Activated naive CD4-positive, alpha-beta T cell treated with anti-CD3 and anti-CD28 coated beads, Interleukin-2, amount 50 U/mL, for 72 hours (primary cell): ENCODE data around the gene LAMA1. TPM values are rescaled to one million over a fixed set of nuclear protein-coding genes. Genes with fewer than 3 reads are reported as not detected.
"Not testable (repeated sequence)": the region's sequence is repeated elsewhere in the genome, so short reads cannot be mapped to it uniquely, and the experiment has no call there.

ENCODE experiments used
- ATAC-seq, 2 donors: fragments of 150-1000 bp; cut with Tn5 transposase; 2 replicates each; pipeline ENCODE4 v1.10.0; 2021; ENCODE audit warnings: mild to moderate bottlenecking in 2 of 2, moderate library complexity in 2 of 2
- DNase-seq, 2 donors: peaks; one replicate each; pipeline ENCODE4 v3.0.0; 2021 to 2022; ENCODE audit warnings: low spot score in 2 of 2
- H3K27ac Mint-ChIP-seq, 2 donors: one replicate each; pipeline ENCODE4 v1.8.0; 2022; ENCODE audit warnings: mild to moderate bottlenecking in 2 of 2, mixed read lengths in 2 of 2
- H3K36me3 Mint-ChIP-seq, 2 donors: one replicate each; pipeline ENCODE4 v1.8.0; 2022; ENCODE audit warnings: mixed read lengths in 2 of 2
- H3K9me3 Mint-ChIP-seq, 2 donors: one replicate each; pipeline ENCODE4 v1.8.0; 2022; ENCODE audit warnings: mixed read lengths in 2 of 2
- total RNA-seq, 2 donors: library from RNA; stranded (reverse); gene quantifications; one replicate each; pipeline ENCODE4 v1.2.3, GENCODE V29; 2022

Gene LAMA1
- total RNA-seq, 2 donors from 2014 or later: not detected

DNA sequence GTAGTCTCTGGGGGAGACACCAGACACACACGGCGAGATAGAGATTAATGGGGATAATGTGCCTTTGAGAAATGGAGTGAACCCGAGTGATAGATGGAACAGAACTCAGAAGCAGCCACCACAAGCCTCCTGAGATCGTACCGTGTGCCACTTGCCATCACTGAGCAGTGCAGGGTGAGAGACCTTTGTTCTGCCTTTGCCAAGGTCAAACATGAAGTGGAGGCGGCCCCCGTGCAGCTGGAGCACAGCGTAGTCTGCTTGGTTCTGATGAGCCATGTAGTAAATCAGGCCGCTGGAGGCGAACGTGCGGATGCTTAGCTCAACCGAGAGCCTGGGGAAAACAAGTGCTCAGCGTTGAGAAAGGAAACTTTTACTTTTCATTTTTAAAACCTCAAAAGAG lies 167.0 kb downstream of the LAMA1 start:
- Mint-ChIP-seq H3K9me3 (peaks cover 7 to 17% of the 10 kb centered on the region in 2 donors), H3K36me3 (peaks cover 5 to 6% of the 10 kb centered on the region in 2 donors), H3K27ac (no peak overlapping the region)
- ATAC-seq (no peak), DNase-seq (no peak)

DNA sequence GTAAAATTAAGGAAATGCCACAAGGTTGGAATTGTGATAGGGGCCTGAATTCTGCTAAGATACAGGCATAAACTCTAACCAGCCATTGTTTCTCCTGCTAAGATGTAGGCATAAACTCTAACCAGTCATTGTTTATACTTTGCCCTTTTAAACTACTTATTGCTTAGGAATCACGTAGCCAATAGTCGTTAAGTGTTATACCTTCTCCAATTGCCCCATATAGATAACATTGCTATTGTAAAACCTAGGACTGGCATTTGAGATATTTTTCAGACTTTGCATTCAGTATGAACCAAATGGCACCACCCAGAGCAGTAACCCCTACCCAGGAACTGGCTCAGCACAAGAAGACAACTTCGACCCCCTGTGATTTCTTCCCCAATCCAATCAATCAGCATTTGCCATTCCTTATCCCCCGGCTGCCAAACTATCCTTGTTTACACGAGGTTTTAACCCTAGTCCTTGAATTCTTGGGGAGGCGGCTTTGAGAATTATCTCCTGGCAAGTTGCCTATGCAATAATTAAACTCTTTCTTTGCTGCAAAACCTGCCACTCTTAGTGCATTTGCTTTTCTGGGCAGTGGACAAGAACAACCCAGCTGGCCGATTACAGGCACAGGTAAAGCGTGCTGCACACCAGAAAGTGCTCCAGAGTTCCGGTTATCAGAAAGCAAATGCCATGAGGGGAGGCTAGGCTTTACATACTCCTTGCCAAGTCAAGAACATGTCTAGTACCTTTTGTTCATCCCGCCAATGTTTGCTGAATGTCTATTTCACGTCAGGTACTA lies 167.6 kb downstream of the LAMA1 start:
- DNase-seq (no peak), ATAC-seq (no peak)
- H3K36me3 Mint-ChIP-seq: peaks cover 5 to 6% of the 10 kb centered on the region in 2 donors
- peaks cover 7 to 17% of the 10 kb centered on the region in 2 donors for H3K9me3 Mint-ChIP-seq
- H3K27ac Mint-ChIP-seq: no peak overlapping the region

DNA sequence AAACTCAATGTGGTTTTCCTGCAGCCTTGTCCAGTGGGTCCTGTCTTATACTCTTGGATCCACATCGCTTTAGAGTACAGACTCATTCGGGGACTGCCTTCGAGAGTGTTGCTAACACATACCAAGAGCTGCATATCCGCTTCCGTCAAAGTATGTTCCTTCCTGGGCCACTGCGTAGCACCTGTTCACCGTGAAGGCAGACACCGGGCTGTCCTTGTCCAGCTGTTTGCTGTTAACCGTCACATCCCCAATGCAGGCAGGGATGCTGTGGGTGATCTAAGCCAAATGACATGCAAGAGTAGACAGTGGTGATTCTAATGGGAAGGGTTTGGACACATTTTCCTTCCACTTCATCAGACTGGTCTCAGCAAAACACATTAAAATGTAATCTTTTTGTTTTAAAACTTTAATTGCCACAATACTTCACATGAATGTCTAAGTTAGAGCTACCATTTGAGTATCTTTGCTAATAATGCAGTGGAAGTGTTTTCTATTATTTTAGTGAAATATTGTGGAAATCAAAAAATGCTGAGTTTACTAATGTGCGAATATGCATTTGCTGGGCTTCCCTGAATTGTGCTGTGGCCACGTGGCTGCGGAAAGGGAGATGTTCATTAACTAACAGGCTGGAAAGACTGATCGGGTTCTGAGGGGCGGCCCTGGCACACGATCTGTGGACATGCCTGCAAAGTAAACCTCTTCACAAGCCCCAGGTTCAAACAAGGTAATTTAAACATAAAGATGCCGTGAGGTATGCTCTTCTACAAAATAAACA lies 169.1 kb downstream of the LAMA1 start:
- Mint-ChIP-seq H3K27ac (no peak overlapping the region), H3K9me3 (peaks cover 0 to 11% of the 10 kb centered on the region in 2 donors), H3K36me3 (peaks cover 5 to 6% of the 10 kb centered on the region in 2 donors)
- DNase-seq (no peak), ATAC-seq (no peak)

DNA sequence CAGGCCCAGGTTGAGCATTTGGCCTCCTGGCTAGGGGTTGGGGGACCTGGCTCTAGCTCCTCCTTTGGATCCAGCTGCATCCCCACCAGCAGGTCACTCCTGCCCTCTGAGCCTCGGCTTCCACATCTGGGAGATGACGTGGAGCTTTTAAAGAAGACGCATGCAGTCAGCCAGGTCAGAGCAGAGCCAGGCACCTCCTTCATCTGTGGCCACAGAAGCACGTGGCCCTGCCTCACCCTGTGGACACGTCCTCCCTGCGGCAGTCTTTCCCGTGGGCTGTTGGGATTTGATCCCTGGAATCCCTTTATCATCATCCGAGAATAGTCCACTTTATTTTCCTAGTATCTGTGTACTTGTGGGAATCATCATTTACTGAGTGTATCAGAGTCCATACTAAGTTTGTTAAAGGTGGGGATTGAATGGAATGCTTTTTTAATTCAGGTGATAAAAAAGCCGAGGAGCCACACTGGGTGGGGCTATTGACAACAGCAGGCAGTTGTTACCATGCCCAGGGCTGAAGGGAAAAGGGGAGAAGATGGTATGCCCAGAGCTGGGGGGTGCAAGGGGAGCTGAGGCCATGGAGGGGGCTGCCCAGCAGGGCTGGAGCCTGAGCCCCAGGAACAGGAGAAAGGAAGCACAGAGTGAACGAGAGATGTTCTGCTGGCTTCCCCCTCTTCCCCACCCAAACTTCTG lies 170.1 kb downstream of the LAMA1 start:
- Mint-ChIP-seq H3K9me3 (peaks cover 0 to 11% of the 10 kb centered on the region in 2 donors), H3K36me3 (peaks cover 5 to 6% of the 10 kb centered on the region in 2 donors), H3K27ac (no peak overlapping the region)
- no peak for DNase-seq
- ATAC-seq: no peak

DNA sequence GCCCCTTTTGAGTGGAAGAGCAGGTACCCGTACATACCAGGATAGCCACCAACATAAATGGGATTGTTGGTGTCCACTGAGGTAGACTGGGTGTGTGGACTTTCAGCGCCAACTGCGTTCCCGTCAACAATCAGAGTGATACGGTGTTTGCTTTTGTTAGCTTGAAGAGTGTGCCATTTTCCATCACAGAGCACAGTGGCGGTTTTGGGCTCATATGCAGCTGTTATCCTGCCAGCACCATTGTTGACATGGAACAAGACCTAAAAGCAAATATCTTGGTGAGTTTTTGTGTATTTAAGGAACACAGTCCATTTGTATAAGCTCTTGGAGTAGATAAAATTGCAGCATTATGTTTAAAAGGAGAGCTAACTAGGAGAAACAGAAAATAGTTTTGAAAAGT lies 174.5 kb downstream of the LAMA1 start:
- Mint-ChIP-seq H3K27ac (no peak overlapping the region), H3K36me3 (no peaks in the 10 kb centered on the region), H3K9me3 (peaks cover 0 to 3% of the 10 kb centered on the region in 2 donors)
- no peak for ATAC-seq
- no peak for DNase-seq

DNA sequence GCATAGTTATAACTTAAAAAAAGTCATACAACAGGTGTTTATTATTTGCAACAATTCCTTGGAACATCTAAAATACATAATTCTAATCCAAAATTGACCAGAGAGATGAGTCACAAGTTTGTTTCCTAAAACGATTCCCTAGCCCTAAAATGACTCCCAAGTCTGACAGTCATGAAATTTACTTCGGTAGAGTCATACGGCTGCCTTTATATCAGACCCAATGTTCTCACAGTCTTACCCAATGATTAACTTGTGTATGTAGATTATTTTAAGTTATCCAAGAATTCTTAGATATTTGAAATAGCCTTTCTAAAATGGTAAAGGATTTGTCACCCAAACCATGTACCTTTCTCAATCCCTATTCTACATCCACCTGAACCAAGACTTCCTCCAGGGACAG lies 174.9 kb downstream of the LAMA1 start:
- no peak for DNase-seq
- H3K27ac Mint-ChIP-seq: no peak overlapping the region
- peaks cover 0 to 3% of the 10 kb centered on the region in 2 donors for H3K9me3 Mint-ChIP-seq
- no peaks in the 10 kb centered on the region for H3K36me3 Mint-ChIP-seq
- ATAC-seq: no peak

DNA sequence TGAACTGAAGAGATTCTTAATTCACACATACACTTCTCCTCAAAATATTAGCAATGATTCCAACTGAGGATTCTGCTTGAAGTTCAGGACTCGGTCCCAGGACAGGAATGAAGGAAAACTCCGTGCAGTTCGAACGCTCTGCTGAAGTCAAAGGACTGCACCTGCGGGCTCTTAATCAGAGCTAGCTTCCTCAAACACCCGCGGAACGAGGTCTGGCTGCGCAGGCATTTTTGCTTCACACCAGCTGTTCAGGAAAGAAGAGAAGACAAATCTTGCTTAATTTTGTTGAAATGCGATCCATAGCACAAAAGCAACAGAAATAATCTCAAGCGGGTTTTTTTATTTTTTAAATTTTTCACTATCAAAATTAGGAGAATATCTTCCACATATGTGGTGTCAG lies 175.6 kb downstream of the LAMA1 start:
- ATAC-seq: no peak

DNA sequence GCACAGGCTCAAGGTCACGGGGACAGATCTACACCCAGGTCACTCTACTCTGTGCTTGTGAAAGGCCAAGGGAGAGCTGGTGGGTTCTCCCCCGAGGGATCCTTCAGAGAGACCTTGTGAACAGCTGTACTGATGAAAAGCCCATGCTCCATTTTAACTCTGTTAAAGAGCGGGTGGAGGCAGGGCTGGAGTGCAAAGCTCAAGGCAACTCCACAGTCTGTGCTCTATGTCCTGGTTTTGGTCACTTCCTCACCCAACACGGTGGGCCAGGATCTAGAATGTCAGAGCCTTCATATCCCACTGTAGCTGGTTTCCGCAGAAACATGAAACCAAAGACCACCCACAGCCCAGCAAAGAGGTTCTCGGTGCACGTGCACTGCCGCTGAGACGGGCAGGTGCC lies 177.1 kb downstream of the LAMA1 start:
- DNase-seq (no peak), ATAC-seq (no peak)
- H3K9me3 Mint-ChIP-seq: peaks cover 0 to 3% of the 10 kb centered on the region in 2 donors
- H3K27ac Mint-ChIP-seq: no peak overlapping the region
- H3K36me3 Mint-ChIP-seq: no peaks in the 10 kb centered on the region

More for the DNA sequence above, 175.6 kb downstream of the LAMA1 start:
- no peak for DNase-seq
- H3K36me3 Mint-ChIP-seq: no peaks in the 10 kb centered on the region
- peaks cover 0 to 3% of the 10 kb centered on the region in 2 donors for H3K9me3 Mint-ChIP-seq
- no peak overlapping the region for H3K27ac Mint-ChIP-seq

DNA sequence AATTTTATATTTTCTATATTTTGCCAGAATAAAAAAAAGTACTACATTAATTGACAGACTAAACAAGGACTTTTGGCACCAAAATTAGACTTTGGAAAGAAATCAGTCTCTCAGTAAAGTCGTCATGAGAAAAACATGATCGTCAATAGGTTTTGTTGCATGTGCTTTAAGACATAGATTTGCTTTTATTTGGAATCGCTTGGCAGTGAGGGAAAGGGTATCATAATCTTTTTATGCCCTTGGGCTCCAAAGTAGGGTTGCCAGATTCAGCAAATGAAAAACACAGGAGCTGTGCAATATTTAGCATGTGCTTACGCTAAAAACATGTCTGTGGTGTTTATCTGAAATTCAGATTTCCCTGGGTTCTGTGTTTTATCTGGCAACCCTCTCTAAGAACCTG lies 177.6 kb downstream of the LAMA1 start:
- Mint-ChIP-seq H3K27ac (no peak overlapping the region), H3K36me3 (no peaks in the 10 kb centered on the region), H3K9me3 (peaks cover 0 to 3% of the 10 kb centered on the region in 2 donors)
- ATAC-seq: no peak
- no peak for DNase-seq

DNA sequence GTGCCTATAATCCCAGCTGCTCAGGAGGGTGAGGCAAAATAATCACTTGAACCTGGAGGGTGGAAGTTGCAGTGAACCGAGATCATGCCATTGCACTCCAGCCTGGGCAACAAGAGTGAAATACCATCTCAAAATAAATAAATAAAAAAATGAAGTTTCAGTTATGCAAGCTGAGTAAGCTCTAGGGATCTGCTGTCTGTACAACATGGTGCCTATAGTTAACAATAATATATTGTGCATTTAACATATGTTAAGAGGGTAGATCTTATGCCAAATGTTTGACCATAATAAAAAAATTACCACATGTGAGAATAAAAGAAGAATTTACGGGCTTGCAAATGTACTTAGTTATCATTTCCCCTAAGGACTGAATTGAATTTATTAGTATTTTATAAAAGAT lies 179.2 kb downstream of the LAMA1 start:
- not testable (repeated sequence) for DNase-seq, H3K36me3 Mint-ChIP-seq, H3K9me3 Mint-ChIP-seq, H3K27ac Mint-ChIP-seq, ATAC-seq

DNA sequence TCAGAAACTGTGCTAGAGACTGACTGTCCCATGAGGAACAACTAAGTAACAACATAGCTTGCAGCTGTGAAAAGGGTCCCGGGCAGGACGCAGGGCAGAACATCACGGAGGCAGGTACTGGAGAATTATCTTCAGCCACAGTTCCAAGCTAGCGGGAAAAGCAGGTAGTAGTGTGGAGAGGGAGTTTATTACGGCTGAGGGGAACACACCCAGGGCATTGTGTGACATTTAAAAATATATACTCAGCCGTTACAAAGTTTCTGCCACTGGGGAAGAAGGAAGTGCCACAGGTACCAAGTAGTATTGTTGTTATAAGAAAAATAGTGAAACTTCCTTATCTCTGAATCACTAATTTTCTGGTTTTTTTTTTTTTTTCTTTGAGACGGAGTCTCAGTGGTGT lies 179.6 kb downstream of the LAMA1 start:
- Mint-ChIP-seq H3K36me3 (no peaks in the 10 kb centered on the region), H3K9me3 (peaks cover 0 to 3% of the 10 kb centered on the region in 2 donors), H3K27ac (no peak overlapping the region)
- DNase-seq: no peak
- no peak for ATAC-seq

DNA sequence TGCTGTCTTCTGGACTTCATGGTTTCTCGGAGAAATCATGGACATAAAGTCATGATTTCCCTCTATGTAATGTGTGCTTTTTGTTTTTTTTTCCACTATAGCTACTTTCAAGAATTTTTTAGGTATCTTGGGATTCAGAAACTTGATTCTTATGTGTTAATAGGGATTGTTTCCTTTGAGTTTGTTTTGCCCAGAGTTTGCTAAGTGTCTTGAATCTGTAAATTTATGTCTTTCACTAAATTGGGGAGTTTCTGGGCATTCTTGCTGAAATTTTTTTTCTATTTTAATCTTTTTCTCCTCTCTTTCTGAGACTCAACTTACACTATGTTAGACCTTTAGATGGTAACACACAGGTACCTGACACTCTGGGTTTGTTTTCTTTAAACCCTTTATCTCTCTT lies 182.7 kb downstream of the LAMA1 start:
- Mint-ChIP-seq H3K36me3 (no peaks in the 10 kb centered on the region), H3K9me3 (peaks cover 0 to 3% of the 10 kb centered on the region in 2 donors), H3K27ac (no peak overlapping the region)
- ATAC-seq (no peak), DNase-seq (no peak)

DNA sequence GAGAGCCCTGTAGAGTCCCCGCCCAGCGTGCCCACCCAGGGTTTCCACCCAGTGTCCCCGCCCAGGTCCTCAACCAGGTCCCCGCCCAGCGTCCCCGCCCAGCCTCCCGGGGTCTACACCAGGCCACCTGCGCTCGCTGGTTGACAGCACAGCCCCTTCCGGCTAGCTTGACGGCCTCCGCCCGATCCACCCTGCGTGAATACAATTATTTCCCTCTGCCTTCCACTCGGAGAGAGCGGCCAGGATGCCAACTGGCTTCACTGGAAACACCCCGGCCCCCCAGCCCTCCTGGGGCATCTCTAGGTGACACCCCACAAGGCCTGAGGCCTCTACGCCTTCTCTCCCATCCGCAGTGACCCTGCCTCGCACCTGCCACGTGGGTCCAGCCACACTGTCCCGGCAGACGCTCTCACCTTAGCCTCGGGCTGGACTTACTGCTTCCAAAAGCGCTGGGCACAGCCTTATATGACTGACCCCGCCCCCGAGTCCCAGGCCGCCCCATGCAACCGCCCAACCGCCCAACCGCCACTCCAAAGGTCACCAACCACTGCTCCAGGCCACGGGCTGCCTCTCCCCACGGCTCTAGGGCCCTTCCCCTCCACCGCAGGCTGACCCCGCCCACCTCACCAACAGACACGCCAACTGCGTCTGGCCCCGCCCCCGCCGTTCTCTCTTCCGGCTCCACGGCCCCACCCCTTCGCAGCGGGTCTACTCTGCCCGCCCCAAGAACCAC lies 188.1 kb downstream of the LAMA1 start:
- ATAC-seq: no peak
- Mint-ChIP-seq H3K36me3 (peaks cover 0 to 4% of the 10 kb centered on the region in 2 donors), H3K27ac (no peak overlapping the region)

DNA sequence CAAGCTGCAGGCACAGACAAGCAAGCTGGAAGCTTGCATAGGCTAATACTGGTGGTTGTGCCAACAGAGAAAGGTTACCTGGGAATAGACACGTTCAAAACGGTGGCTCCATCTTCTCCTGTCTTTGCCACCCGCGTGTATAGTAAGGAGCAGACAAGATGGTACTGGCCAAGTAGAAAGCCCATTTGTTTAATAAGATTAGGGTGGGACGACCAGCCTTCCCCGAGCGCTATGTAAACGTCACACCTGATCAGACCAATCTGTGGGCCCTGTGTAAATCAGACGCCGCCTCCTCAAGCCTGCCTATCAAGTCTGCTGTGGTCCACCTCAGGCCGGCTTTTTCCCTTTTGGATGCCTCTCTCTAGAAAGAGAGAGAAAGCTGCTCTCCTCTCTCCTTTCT lies 189.2 kb downstream of the LAMA1 start:
- Mint-ChIP-seq H3K27ac (no peak overlapping the region), H3K9me3 (peaks cover 0 to 13% of the 10 kb centered on the region in 2 donors), H3K36me3 (peaks cover 0 to 4% of the 10 kb centered on the region in 2 donors)
- no peak for ATAC-seq
- no peak for DNase-seq

More for the DNA sequence above, 188.1 kb downstream of the LAMA1 start:
- DNase-seq: no peak
- peaks cover 0 to 11% of the 10 kb centered on the region in 2 donors for H3K9me3 Mint-ChIP-seq

DNA sequence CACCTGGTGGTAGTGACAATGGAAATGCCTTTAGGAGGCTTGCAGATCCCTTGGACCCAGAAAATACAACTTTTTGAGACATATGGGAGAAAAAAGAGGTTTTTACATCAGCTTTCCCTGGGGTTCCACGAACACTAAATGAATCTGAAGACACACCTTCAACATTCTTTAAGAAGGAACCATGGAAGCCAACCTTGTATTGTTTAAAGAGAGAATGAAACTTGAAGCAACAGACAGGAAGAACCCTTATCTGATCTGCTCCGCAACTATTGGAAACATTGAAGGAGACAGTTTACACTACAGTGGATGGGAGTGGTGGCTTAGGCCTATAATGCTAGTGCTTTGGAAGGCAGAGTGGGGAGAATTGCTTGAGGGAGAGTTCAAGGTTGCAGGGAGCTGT lies 190.4 kb downstream of the LAMA1 start:
- ATAC-seq: no peak
- H3K36me3 Mint-ChIP-seq: peaks cover 0 to 4% of the 10 kb centered on the region in 2 donors
- DNase-seq: no peak
- H3K27ac Mint-ChIP-seq: no peak overlapping the region
- H3K9me3 Mint-ChIP-seq: peaks cover 0 to 14% of the 10 kb centered on the region in 2 donors

DNA sequence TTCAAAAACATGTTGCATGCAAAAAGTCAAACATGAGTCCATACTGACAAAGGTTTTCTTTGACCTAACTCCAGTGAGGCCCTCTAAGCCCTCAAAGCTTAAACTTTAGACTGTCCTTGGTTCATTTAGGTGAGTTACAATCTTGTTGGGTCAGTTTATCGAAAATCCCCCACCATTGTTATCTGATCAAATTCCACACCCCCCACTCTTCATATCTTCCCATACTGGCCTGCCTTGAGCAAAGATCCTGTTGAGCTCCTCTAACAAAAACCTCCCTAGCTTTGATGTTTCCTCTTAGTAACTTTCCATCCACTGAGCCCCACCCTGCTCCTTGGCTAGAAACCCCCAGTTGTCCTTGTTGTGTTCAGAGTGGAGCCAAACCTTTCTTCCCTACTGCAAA lies 194.4 kb downstream of the LAMA1 start:
- ATAC-seq: no peak
- no peak for DNase-seq

More for the DNA sequence above, 194.4 kb downstream of the LAMA1 start:
- H3K27ac Mint-ChIP-seq: no peak overlapping the region
- peaks cover 0 to 2% of the 10 kb centered on the region in 2 donors for H3K36me3 Mint-ChIP-seq
- H3K9me3 Mint-ChIP-seq: peaks cover 5 to 15% of the 10 kb centered on the region in 2 donors
